Body of pancreas (tissue), 4 donors: ENCODE results near the gene LRRC27. TPM values are rescaled to one million over a fixed set of nuclear protein-coding genes. Genes with fewer than 3 reads are reported as not detected.

Experiments
- ATAC-seq: fragments of 150-250 bp; one replicate; pipeline ENCODE4 v1.9.1; 2016
- DNase-seq, 4 donors: peaks; one replicate each; pipeline ENCODE4 v3.0.0-alpha.2; 2019
- H3K27ac ChIP-seq, 4 donors: fragments of 200-600 bp; sonication (generic); 1 replicate in 3 of 4; 2 replicates in 1 of 4; pipeline versions ENCODE4 v1.5.1 to v1.6.1; 2016 to 2019; ENCODE audit warnings: mild to moderate bottlenecking in 1 of 4, mixed read lengths in 1 of 4, moderate library complexity in 1 of 4
- H3K27me3 ChIP-seq, 2 donors: fragments of 200-600 bp; sonication (generic); one replicate each; pipeline ENCODE4 v1.6.0; 2016; ENCODE audit warnings: mild to moderate bottlenecking in 1 of 2
- H3K36me3 ChIP-seq, 2 donors: fragments of 200-600 bp; sonication (generic); replicated peaks in 1 of 2; 2 replicates each; pipeline ENCODE4 v1.5.1; 2016; ENCODE audit warnings: low read depth in 2 of 2; ENCODE audit not compliant: insufficient read depth in 1 of 2
- H3K4me1 ChIP-seq: fragments of 200-600 bp; sonication (generic); one replicate; pipeline ENCODE4 v1.6.0; 2016
- H3K4me3 ChIP-seq, 2 donors: fragments of 200-600 bp; sonication (generic); 1 replicate in 1 of 2; 2 replicates in 1 of 2; pipeline ENCODE4 v1.5.1; 2016 to 2019
- H3K9me3 ChIP-seq, 3 donors: fragments of 200-600 bp; sonication (generic); 1 replicate in 2 of 3; 2 replicates in 1 of 3; pipeline ENCODE4 v1.5.1; 2016
- CTCF ChIP-seq, 7 experiments: fragments of 450-650 bp in 4 of 7; fragments of 200-600 bp in 3 of 7; sonication (generic) in 3 of 7; IDR thresholded peaks; one replicate each; pipeline ENCODE4 v1.5.1; 2016 to 2019; ENCODE audit warnings: antibody characterized with exemption in 7 of 7
- POLR2A ChIP-seq, 3 donors: fragments of 450-650 bp; IDR thresholded peaks; one replicate each; pipeline ENCODE4 v1.6.1; 2016; ENCODE audit warnings: antibody characterized with exemption in 3 of 3, mild to moderate bottlenecking in 2 of 3
- WGBS, 2 donors: methylation state at CpG; one replicate each; pipeline ENCODE4 v1.1.5; 2017; 5-methylcytosine and 5-hydroxymethylcytosine counted together
- intact Hi-C: fragments of 100-400 bp; cut with DNase I; formaldehyde crosslinking; loops from one replicate; pipeline ENCODE4 v1.15.1; 2023
- total RNA-seq, 2 donors: library from RNA; depleted of rRNA; stranded (reverse); fragments of >200 nt; gene quantifications; one replicate each; pipeline ENCODE4 v1.1.0, GENCODE V29; 2016

The LRRC27 gene
- total RNA-seq, 2 donors from 2014 or later, result 6.5 to 24.7 TPM

GRCh38 chr10:132402781-132403241, 70.8 kb downstream of the LRRC27 start:
- DNase-seq (peak in 2 of 4 donors; percentile 11 to 12), ATAC-seq (no peak)
- Histone ChIP-seq H3K27ac (peak overlapping the region in 3 of 4 donors; percentile 71 to 99 (median 97)), H3K27me3 (no peaks in the 10 kb centered on the region), H3K4me1 (peaks cover 97% of the 10 kb centered on the region), H3K4me3 (no peak overlapping the region), H3K36me3 (no peaks in the 10 kb centered on the region), H3K9me3 (no peaks in the 10 kb centered on the region)
- intact Hi-C loops, result no loop called here
- 75 to 78% methylated on average over 7 to 22 of the region's 24 CpGs for WGBS, 2 donors
- no peak for TF ChIP-seq POLR2A (IDR thresholded peaks at IDR 0.05)
- TF ChIP-seq CTCF (IDR thresholded peaks at IDR 0.05), result no peak

DNA sequence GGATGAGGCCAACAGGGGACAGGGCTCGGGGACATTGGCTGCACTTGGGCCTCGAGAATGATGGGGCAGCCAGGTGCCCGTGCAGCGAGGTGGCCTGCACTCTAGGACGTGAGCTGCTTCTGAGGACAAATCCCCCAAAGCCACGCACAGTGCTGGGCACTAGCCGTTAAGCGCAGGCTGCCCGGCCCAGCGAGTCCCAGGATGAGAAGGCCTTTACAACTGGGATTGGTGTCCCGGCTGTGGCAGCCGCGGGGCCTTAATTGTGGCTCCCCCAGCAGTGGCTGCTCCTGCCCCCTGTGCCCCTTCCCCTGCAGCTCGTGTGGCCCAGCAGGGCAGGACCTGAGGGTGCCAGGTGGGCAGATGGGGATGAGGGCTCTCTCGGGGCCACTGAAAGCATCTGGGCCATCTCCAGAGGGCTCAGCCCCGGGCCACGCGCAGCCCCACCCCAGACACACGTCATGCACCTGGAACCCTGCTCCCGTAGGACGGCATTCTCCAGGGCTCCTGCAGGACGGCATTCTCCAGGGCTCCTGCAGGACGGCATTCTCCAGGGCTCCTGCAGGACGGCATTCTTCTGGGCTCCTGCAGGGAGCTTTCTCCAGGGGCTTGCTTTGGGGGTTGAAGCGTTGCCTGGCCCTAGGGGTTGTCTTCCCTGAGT, 71.6 kb downstream of the LRRC27 start:
- H3K9me3 ChIP-seq, result no peaks in the 10 kb centered on the region
- no peaks in the 10 kb centered on the region for H3K36me3 ChIP-seq
- H3K4me3 ChIP-seq, result no peak overlapping the region
- H3K27ac ChIP-seq, result peak overlapping the region; percentile 32 to 99 (median 84)
- ATAC-seq (no peak), DNase-seq (peak; percentile 37 to 63 (median 46))
- peaks cover 97% of the 10 kb centered on the region for H3K4me1 ChIP-seq
- no peak for TF ChIP-seq CTCF (IDR thresholded peaks at IDR 0.05)
- WGBS, 2 donors, result 77% methylated on average over 16 of the region's 25 CpGs; no CpG with 5 or more reads in 1 of the 2 donors
- no peaks in the 10 kb centered on the region for H3K27me3 ChIP-seq
- intact Hi-C loops, result no loop called here

DNA sequence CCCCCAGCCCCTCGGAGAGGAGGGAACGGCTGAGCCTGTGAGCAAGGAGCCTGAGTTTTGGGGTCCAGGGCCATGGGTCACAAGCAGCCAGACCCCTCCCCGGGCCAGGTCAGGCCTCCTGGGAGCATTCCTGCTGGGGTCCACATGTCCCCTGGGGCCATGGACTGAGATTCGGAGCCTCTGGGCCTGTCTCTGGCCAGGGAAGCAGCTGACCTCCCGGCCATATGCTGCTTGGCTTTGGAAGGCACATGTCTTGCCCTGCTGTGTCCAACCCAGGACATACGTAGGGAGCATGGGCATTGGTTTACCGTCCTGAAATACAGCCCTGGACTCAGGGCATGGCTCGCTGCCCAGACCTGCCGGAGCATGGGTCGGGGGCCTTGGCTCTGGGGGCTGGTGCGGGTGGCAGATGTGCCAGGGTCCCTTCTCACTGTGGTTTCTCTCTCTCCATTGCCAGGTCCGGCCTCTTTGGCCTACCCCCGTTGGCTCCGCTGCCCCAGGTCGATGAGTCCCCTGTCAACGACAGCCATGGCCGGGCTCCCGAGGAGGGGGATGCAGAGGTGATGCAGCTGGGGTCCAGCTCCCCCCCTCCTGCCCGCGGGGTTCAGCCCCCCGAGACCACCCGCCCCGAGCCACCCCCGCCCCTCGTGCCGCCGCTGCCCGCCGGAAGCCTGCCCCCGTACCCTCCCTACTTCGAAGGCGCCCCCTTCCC, 72.3 kb downstream of the LRRC27 start:
- no peaks in the 10 kb centered on the region for H3K9me3 ChIP-seq
- DNase-seq (peak in 3 of 4 donors; percentile 38 to 56 (median 41)), ATAC-seq (no peak)
- H3K4me3 ChIP-seq, result no peak overlapping the region
- peaks cover 97% of the 10 kb centered on the region for H3K4me1 ChIP-seq
- H3K27ac ChIP-seq, result peak overlapping the region; percentile 44 to 99 (median 84)
- TF ChIP-seq POLR2A (IDR thresholded peaks at IDR 0.05) (no peak), CTCF (IDR thresholded peaks at IDR 0.05) (no peak)
- 67% methylated on average over 23 to 27 of the region's 32 CpGs for WGBS, 2 donors
- no peaks in the 10 kb centered on the region for H3K36me3 ChIP-seq
- H3K27me3 ChIP-seq, result no peaks in the 10 kb centered on the region
- intact Hi-C loops, result no loop called here

DNA sequence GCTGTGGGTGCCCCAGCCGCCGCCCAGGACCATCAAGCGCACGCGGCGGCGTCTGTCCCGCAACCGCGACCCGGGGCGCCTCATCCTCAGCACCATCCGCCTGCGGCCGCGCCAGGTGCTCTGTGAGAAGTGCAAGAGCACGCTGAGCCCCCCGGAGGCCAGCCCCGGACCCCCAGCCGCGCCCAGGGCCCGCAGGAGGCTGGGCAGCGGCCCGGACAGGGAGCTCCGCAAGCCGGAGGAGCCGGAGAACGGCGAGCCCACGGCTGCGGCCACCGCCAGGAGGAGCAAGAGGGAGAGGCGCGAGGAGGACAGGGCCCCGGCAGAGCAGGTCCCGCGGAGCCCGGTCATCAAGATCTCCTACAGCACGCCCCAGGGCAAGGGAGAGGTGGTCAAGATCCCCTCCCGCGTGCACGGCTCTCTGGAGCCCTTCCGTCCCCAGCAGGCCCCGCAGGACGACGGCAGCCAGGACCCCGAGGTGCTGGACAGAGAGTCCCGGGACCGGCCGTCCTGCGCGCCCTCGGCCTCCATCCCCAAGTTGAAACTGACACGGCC, 73.0 kb downstream of the LRRC27 start:
- WGBS, 2 donors, result 91% methylated on average over 18 to 26 of the region's 54 CpGs
- ATAC-seq (no peak), DNase-seq (peak in 1 of 4 donors; percentile 9)
- Histone ChIP-seq H3K4me1 (peaks cover 96% of the 10 kb centered on the region), H3K9me3 (no peaks in the 10 kb centered on the region), H3K27me3 (no peaks in the 10 kb centered on the region), H3K4me3 (no peak overlapping the region), H3K27ac (peak overlapping the region in 3 of 4 donors; percentile 71 to 99 (median 98)), H3K36me3 (no peaks in the 10 kb centered on the region)
- TF ChIP-seq POLR2A (IDR thresholded peaks at IDR 0.05), result no peak
- intact Hi-C loops, result no loop called here

DNA sequence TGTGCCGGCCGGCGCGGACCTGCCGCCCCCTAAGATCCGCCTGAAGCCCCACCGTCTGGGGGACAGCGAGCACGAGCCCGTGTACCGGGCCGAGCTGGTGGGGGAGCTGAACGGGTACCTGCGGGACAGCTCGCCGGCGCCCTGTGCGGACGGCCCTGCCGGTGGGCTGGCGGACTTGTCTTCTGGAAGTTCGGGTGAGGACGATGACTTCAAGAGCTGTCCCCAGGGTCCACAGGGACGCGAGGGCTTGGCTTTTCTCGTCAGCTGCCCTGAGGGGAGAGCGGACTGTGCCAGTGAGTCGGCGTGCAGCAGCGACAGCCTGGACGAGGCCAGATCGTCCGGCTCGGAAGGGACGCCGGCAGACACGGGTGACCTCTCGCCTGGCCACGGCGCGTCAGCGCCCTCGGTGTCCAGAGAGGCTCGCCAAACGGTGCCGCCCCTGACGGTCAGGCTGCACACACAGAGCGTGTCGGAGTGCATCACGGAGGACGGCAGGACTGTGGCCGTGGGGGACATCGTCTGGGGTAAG, 73.5 kb downstream of the LRRC27 start:
- DNase-seq (peak in 1 of 4 donors; percentile 6), ATAC-seq (no peak)
- H3K4me1 ChIP-seq, result peaks cover 96% of the 10 kb centered on the region
- no peaks in the 10 kb centered on the region for H3K27me3 ChIP-seq
- no peak overlapping the region for H3K4me3 ChIP-seq
- no peaks in the 10 kb centered on the region for H3K36me3 ChIP-seq
- H3K9me3 ChIP-seq, result no peaks in the 10 kb centered on the region
- intact Hi-C loops, result no loop called here
- TF ChIP-seq POLR2A (IDR thresholded peaks at IDR 0.05), result no peak
- TF ChIP-seq CTCF (IDR thresholded peaks at IDR 0.05), result no peak
- H3K27ac ChIP-seq, result peak overlapping the region; percentile 98 to 99 (median 98)
- WGBS, 2 donors, result 92 to 96% methylated on average over 23 to 48 of the region's 53 CpGs
